Endothelial cell of umbilical vein (primary cell): ENCODE results near the gene IFT52. TPM values are rescaled to one million over a fixed set of nuclear protein-coding genes. Genes with fewer than 3 reads are reported as not detected.

Experiments used
- BruUV-seq: library from RNA; stranded (reverse); fragments of 400-500 nt; replicated peaks from 2 replicates; lab custom pipeline; 2021; lab: Mats Ljungman, UMichigan
- CTCF ChIA-PET: fragments of 300-600, 350-600 bp; sonication (Branson Sonifier 250); formaldehyde crosslinking; loops from one replicate; lab custom pipeline; 2021; ENCODE audit warnings: antibody characterized with exemption, inconsistent platforms; lab: Charles Lee
- POLR2A ChIA-PET: fragments of 300-600, 350-600 bp; sonication (Branson Sonifier 250); formaldehyde crosslinking; loops from one replicate; lab custom pipeline; 2021; ENCODE audit warnings: antibody characterized with exemption, inconsistent platforms; lab: Charles Lee
- DNase-seq: peaks from one replicate; pipeline ENCODE4 v3.0.0-alpha.2; 2011; ENCODE audit warnings: low read depth, low spot score
- FAIRE-seq: peaks from 2 replicates; lab custom pipeline; 2011; peaks lifted over from hg19 to GRCh38; lab: Jason Lieb, UNC
- H2AFZ ChIP-seq: 2 replicates; pipeline ENCODE4 v1.6.0; 2012; ENCODE audit warnings: low read depth, low read length, control low read depth, inconsistent platforms
- H3K27ac ChIP-seq: 2 replicates; pipeline ENCODE4 v1.5.1; 2011; ENCODE audit warnings: low read depth, mild to moderate bottlenecking, control low read depth, low read length, moderate library complexity; ENCODE audit not compliant: insufficient read depth
- H3K27me3 ChIP-seq, 2 experiments: 2 replicates each; pipeline versions ENCODE4 v1.6.0 to v1.6.1; 2011; ENCODE audit warnings: low read length in 2 of 2, mixed read lengths in 1 of 2; ENCODE audit not compliant: control insufficient read depth in 2 of 2, insufficient read depth in 2 of 2
- H3K36me3 ChIP-seq, 2 experiments: 2 replicates in 1 of 2; 3 replicates in 1 of 2; pipeline ENCODE4 v1.5.1; 2011; ENCODE audit warnings: low read length in 2 of 2, mild to moderate bottlenecking in 1 of 2, moderate library complexity in 1 of 2; ENCODE audit not compliant: control insufficient read depth in 2 of 2, insufficient read depth in 2 of 2; ENCODE audit errors: extremely low read depth in 1 of 2
- H3K4me1 ChIP-seq: 3 replicates; pipeline ENCODE4 v1.5.1; 2011; ENCODE audit warnings: mild to moderate bottlenecking, low read length; ENCODE audit not compliant: control insufficient read depth, insufficient read depth; ENCODE audit errors: extremely low read depth
- H3K4me2 ChIP-seq: 2 replicates; pipeline ENCODE4 v1.6.1; 2011; ENCODE audit warnings: low read length, control low read depth, mixed read lengths; ENCODE audit not compliant: insufficient read depth
- H3K4me3 ChIP-seq, 3 experiments: fragments of 200-600 bp in 1 of 3; sonication (generic), shearing (Covaris generic) in 1 of 3; replicated peaks in 1 of 3; 2 replicates each; pipeline ENCODE4 v1.5.1; 2011 to 2016; ENCODE audit warnings: control low read depth in 3 of 3, low read length in 3 of 3, mild to moderate bottlenecking in 2 of 3, inconsistent platforms in 1 of 3, low read depth in 1 of 3, moderate library complexity in 1 of 3; ENCODE audit not compliant: insufficient read depth in 1 of 3
- H3K79me2 ChIP-seq: 2 replicates; pipeline ENCODE4 v1.6.0; 2012; ENCODE audit warnings: low read length, inconsistent platforms; ENCODE audit not compliant: control insufficient read depth, insufficient read depth
- H3K9ac ChIP-seq: replicated peaks from 2 replicates; pipeline ENCODE3; 2011; ENCODE audit warnings: low read length, control low read depth; ENCODE audit not compliant: insufficient read depth; ENCODE audit errors: extremely low read depth
- H3K9me1 ChIP-seq: replicated peaks from 3 replicates; pipeline ENCODE4 v1.6.0; 2011; ENCODE audit warnings: mild to moderate bottlenecking, low read length; ENCODE audit not compliant: control insufficient read depth, insufficient read depth; ENCODE audit errors: extremely low read depth
- H3K9me3 ChIP-seq: replicated peaks from 2 replicates; pipeline ENCODE4 v1.5.1; 2012; ENCODE audit warnings: low read length, inconsistent platforms; ENCODE audit not compliant: control insufficient read depth, insufficient read depth
- H4K20me1 ChIP-seq: replicated peaks from 2 replicates; pipeline ENCODE3; 2011; ENCODE audit warnings: mild to moderate bottlenecking, low read length; ENCODE audit not compliant: control insufficient read depth, insufficient read depth; ENCODE audit errors: extremely low read depth
- CTCF ChIP-seq, 2 donors: IDR thresholded peaks; 1 replicate in 1 of 2; 2 replicates in 1 of 2; pipeline ENCODE4 v1.5.1; 2011; ENCODE audit warnings: low read length in 2 of 2, mild to moderate bottlenecking in 2 of 2, moderate library complexity in 2 of 2, control low read depth in 1 of 2, inconsistent platforms in 1 of 2, low read depth in 1 of 2; ENCODE audit not compliant: insufficient read depth in 1 of 2; ENCODE audit errors: extremely low read depth in 1 of 2
- EZH2 ChIP-seq: IDR thresholded peaks from 2 replicates; pipeline ENCODE4 v1.6.1; 2012; ENCODE audit warnings: borderline replicate concordance, low read depth, mild to moderate bottlenecking, moderate library complexity, low read length, inconsistent platforms; ENCODE audit not compliant: severe bottlenecking
- FOS ChIP-seq: IDR thresholded peaks from 2 replicates; pipeline ENCODE4 v1.6.1; 2011; ENCODE audit warnings: mild to moderate bottlenecking, low read length, moderate library complexity, borderline replicate concordance; ENCODE audit not compliant: insufficient read depth
- GATA2 ChIP-seq: IDR thresholded peaks from 2 replicates; pipeline ENCODE4 v1.7.0; 2011; ENCODE audit warnings: low read depth, mild to moderate bottlenecking, moderate library complexity, mixed read lengths, low read length; ENCODE audit not compliant: insufficient read length, insufficient read depth
- JUN ChIP-seq: IDR thresholded peaks from 2 replicates; pipeline ENCODE4 v1.6.1; 2011; ENCODE audit warnings: borderline replicate concordance, low read depth; ENCODE audit not compliant: insufficient read length, insufficient read depth
- MAX ChIP-seq: IDR thresholded peaks from 2 replicates; pipeline ENCODE4 v1.6.1; 2011; ENCODE audit not compliant: insufficient read depth, insufficient read length
- MYC ChIP-seq: IDR thresholded peaks from one replicate; pipeline ENCODE4 v1.6.1; 2011; ENCODE audit warnings: mild to moderate bottlenecking, low read depth, low read length
- POLR2A ChIP-seq: IDR thresholded peaks from 2 replicates; pipeline ENCODE4 v1.6.1; 2012; ENCODE audit warnings: low read depth, mild to moderate bottlenecking, control low read depth, low read length
- POLR2AphosphoS5 ChIP-seq: IDR thresholded peaks from 2 replicates; pipeline ENCODE4 v1.6.1; 2012; ENCODE audit warnings: low read depth, mild to moderate bottlenecking, control low read depth, low read length, moderate library complexity; ENCODE audit not compliant: insufficient read depth
- dilution Hi-C: fragments of 300-500 bp; cut with MboI; formaldehyde crosslinking; loops from one replicate; pipeline ENCODE4 v1.15.0; 2019; ENCODE audit warnings: low sequenced_read_pairs; ENCODE audit not compliant: extremely low pct_ligation_motif_present
- intact Hi-C: fragments of 100-400 bp; cut with micrococcal nuclease; formaldehyde crosslinking; loops from one replicate; pipeline ENCODE4 v1.10.0; 2022
- polyA plus RNA-seq, 4 experiments: library from polyadenylated mRNA; depleted of rRNA in 3 of 4; stranded (reverse) in 3 of 4; unstranded in 1 of 4; fragments of >200 nt; gene quantifications; 2 replicates each; pipeline versions ENCODE4 v1.2.1 to v1.2.3, GENCODE V29; 2011 to 2012; ENCODE audit warnings: missing spikeins in 1 of 4
- total RNA-seq: library from RNA; stranded (reverse); gene quantifications from 2 replicates; pipeline ENCODE4 v1.2.3, GENCODE V29; 2021

The IFT52 gene
- total and polyA plus RNA-seq, 2 donors (not counting 3 experiments of a cell fraction or from before 2014, with no cell fraction given): 30.0 to 33.4 TPM

- DNase-seq (no peak), FAIRE-seq (no peak)
- no TSS peak for BruUV-seq
- H3K4me2 ChIP-seq: no peak overlapping the region
- H3K36me3 ChIP-seq: no peaks in the 10 kb centered on the region
- no peak overlapping the region for H3K27ac ChIP-seq
- dilution Hi-C loops (no loop called here), intact Hi-C loops (no loop called here)
- TF ChIP-seq CTCF (IDR thresholded peaks at IDR 0.05; ENCODE audit: extremely low read depth in 1 of 2, insufficient read depth in 1 of 2, low read depth in 1 of 2, low read length in 2 of 2) (no peak), MYC (no peak), FOS (no peak), POLR2A (no peak), EZH2 (no peak), JUN (no peak), MAX (no peak), POLR2AphosphoS5 (no peak), GATA2 (no peak)
- no peaks in the 10 kb centered on the region for H4K20me1 ChIP-seq
- peaks cover 14% of the 10 kb centered on the region for H3K79me2 ChIP-seq
- CTCF ChIA-PET: no interaction called here
- no peaks in the 10 kb centered on the region for H3K27me3 ChIP-seq
- H3K9me3 ChIP-seq: no peaks in the 10 kb centered on the region
- no peaks in the 10 kb centered on the region for H3K4me1 ChIP-seq
- no peak overlapping the region for H2AFZ ChIP-seq
- no peaks in the 10 kb centered on the region for H3K9me1 ChIP-seq
- no peak overlapping the region for H3K9ac ChIP-seq
- POLR2A ChIA-PET: no interaction called here
- H3K4me3 ChIP-seq: no peak overlapping the region
These were observed 85.6 kb downstream of the IFT52 start for GRCh38 chr20:43676368-43676767.
